Panc1 (cell line): Measurements from ENCODE around the gene SEC22C. TPM values are rescaled to one million over a fixed set of nuclear protein-coding genes. Genes with fewer than 3 reads are reported as not detected.

Source experiments
- ATAC-seq: fragments of 200-7000 bp; cut with Tn5 transposase; 2 replicates; pipeline ENCODE4 v1.9.1; 2020; ENCODE audit warnings: mild to moderate bottlenecking, moderate library complexity
- BruUV-seq: library from RNA; stranded (reverse); fragments of 400-500 nt; replicated peaks from 2 replicates; lab custom pipeline; 2021; lab: Mats Ljungman, UMichigan
- CTCF ChIA-PET: fragments of 300-600 bp; sonication (Branson Sonifier 250); formaldehyde crosslinking; loops from one replicate; lab custom pipeline; 2022; ENCODE audit warnings: antibody characterized with exemption; lab: Charles Lee
- POLR2A ChIA-PET: fragments of 300-600 bp; sonication (Branson Sonifier 250); formaldehyde crosslinking; loops from one replicate; lab custom pipeline; 2022; ENCODE audit warnings: antibody characterized with exemption; lab: Charles Lee
- DNase-seq: peaks from one replicate; pipeline ENCODE4 v3.0.0-alpha.2; 2010; ENCODE audit warnings: low read depth, low spot score
- H3K27ac ChIP-seq: 2 replicates; pipeline ENCODE4 v1.5.1; 2011; ENCODE audit warnings: mild to moderate bottlenecking, low read length, inconsistent platforms
- H3K27me3 ChIP-seq: fragments of 200-500 bp; sonication (Bioruptor generic); 2 replicates; pipeline ENCODE4 v1.6.0; 2014; ENCODE audit warnings: low read length, inconsistent platforms; ENCODE audit not compliant: control insufficient read depth, insufficient read depth
- H3K36me3 ChIP-seq: fragments of 200-500 bp; sonication (Bioruptor generic); 2 replicates; pipeline ENCODE4 v1.5.1; 2014; ENCODE audit warnings: inconsistent platforms, mild to moderate bottlenecking, low read length, moderate library complexity; ENCODE audit not compliant: control insufficient read depth, insufficient read depth
- H3K4me1 ChIP-seq: 2 replicates; pipeline ENCODE4 v1.5.1; 2011; ENCODE audit warnings: inconsistent platforms, mild to moderate bottlenecking, low read length, moderate library complexity; ENCODE audit not compliant: control insufficient read depth, insufficient read depth
- H3K4me3 ChIP-seq, 2 experiments: 2 replicates each; pipeline ENCODE4 v1.5.1; 2011 to 2012; ENCODE audit warnings: low read depth in 2 of 2, low read length in 2 of 2, mild to moderate bottlenecking in 2 of 2, inconsistent platforms in 1 of 2, moderate library complexity in 1 of 2
- H3K9me3 ChIP-seq: fragments of 200-500 bp; sonication (Bioruptor generic); 2 replicates; pipeline ENCODE4 v1.5.1; 2014; ENCODE audit warnings: low read depth, mild to moderate bottlenecking, inconsistent platforms, low read length, moderate library complexity; ENCODE audit not compliant: control insufficient read depth, insufficient read depth
- CTCF ChIP-seq: fragments of 450-650 bp; IDR thresholded peaks from 2 replicates; pipeline ENCODE4 v1.5.1; 2017; ENCODE audit warnings: mild to moderate bottlenecking
- POLR2AphosphoS5 ChIP-seq: IDR thresholded peaks from 2 replicates; pipeline ENCODE4 v1.6.1; 2012; ENCODE audit warnings: mild to moderate bottlenecking, low read depth, low read length, moderate library complexity
- REST ChIP-seq, 2 experiments: IDR thresholded peaks; 2 replicates each; pipeline ENCODE4 v1.6.1; 2011 to 2012; ENCODE audit warnings: low read depth in 2 of 2, control low read depth in 1 of 2, low read length in 1 of 2, mild to moderate bottlenecking in 1 of 2, moderate library complexity in 1 of 2; ENCODE audit not compliant: insufficient read depth in 1 of 2
- SIN3A ChIP-seq: IDR thresholded peaks from 2 replicates; pipeline ENCODE4 v1.6.1; 2012; ENCODE audit warnings: low read depth, mild to moderate bottlenecking, low read length, moderate library complexity, borderline replicate concordance; ENCODE audit not compliant: insufficient read depth
- TCF7L2 ChIP-seq: IDR thresholded peaks from 2 replicates; pipeline ENCODE4 v1.6.1; 2011; ENCODE audit warnings: mild to moderate bottlenecking, low read depth, low read length, inconsistent platforms
- in situ Hi-C: cut with HindIII; loops from 2 replicates; pipeline ENCODE4 v1.10.0; 2016; ENCODE audit warnings: low sequenced_read_pairs, low pct_unique_long_range_greater_than_20kb
- intact Hi-C: fragments of 100-400 bp; cut with micrococcal nuclease; formaldehyde crosslinking; loops from one replicate; pipeline ENCODE4 v1.10.0; 2022; ENCODE audit not compliant: unreplicated experiment
- total RNA-seq: library from RNA; stranded (reverse); gene quantifications from one replicate; pipeline ENCODE4 v1.2.1, GENCODE V29; 2021; ENCODE audit not compliant: unreplicated experiment

SEC22C gene
- total RNA-seq, 1 experiment from 2014 or later: 45.9 TPM

- in situ Hi-C loops: no loop called here
- intact Hi-C loops: no loop called here
These were observed 76.5 kb downstream of the SEC22C start for GRCh38 chr3:42505128-42505848.

More at GRCh38 chr3:42505128-42505848, 76.5 kb downstream of the SEC22C start:
- Histone ChIP-seq H3K27ac (no peak overlapping the region), H3K36me3 (no peaks in the 10 kb centered on the region), H3K4me3 (no peak overlapping the region), H3K27me3 (no peaks in the 10 kb centered on the region; the same call in 1 of the 2 replicates), H3K4me1 (no peaks in the 10 kb centered on the region), H3K9me3 (no peaks in the 10 kb centered on the region)
- ATAC-seq (no peak), DNase-seq (no peak)
- ChIA-PET POLR2A (no interaction called here), CTCF (no interaction called here)
- no TSS peak for BruUV-seq
- TF ChIP-seq CTCF (no peak), POLR2AphosphoS5 (no peak), SIN3A (no peak), TCF7L2 (no peak), REST (IDR thresholded peaks at IDR 0.05; ENCODE audit: insufficient read depth in 1 of 2, low read depth in 2 of 2, low read length in 1 of 2) (no peak)
